ENCODE data around the gene GNAO1.

The GNAO1 gene

GRCh38 chr16:56265746-56266145, 74.5 kb downstream of the GNAO1 start:
- no peak for DNase-seq (ENCODE audit: low read depth, low spot score)

- no peak for DNase-seq (ENCODE audit: low read depth, low spot score)
Observed at GRCh38 chr16:56266641-56267607, 75.6 kb downstream of the GNAO1 start.

GRCh38 chr16:56267888-56268287, 76.6 kb downstream of the GNAO1 start:
- no peak for DNase-seq (ENCODE audit: low read depth, low spot score)

GRCh38 chr16:56268799-56269198, 77.5 kb downstream of the GNAO1 start:
- DNase-seq (ENCODE audit: low read depth, low spot score): no peak

GRCh38 chr16:56269281-56269680, 78.0 kb downstream of the GNAO1 start:
- no peak for DNase-seq (ENCODE audit: low read depth, low spot score)

GRCh38 chr16:56269811-56270684, 78.8 kb downstream of the GNAO1 start:
- DNase-seq (ENCODE audit: low read depth, low spot score): peak; percentile 82

GRCh38 chr16:56270828-56271227, 79.5 kb downstream of the GNAO1 start:
- no peak for DNase-seq (ENCODE audit: low read depth, low spot score)

- DNase-seq (ENCODE audit: low read depth, low spot score): no peak
Observed at GRCh38 chr16:56272583-56272894, 81.2 kb downstream of the GNAO1 start.

GRCh38 chr16:56273615-56274014, 82.3 kb downstream of the GNAO1 start:
- DNase-seq (ENCODE audit: low read depth, low spot score): no peak

- no peak for DNase-seq (ENCODE audit: low read depth, low spot score)
Observed at GRCh38 chr16:56274369-56274768, 83.1 kb downstream of the GNAO1 start.

- DNase-seq (ENCODE audit: low read depth, low spot score): no peak
Observed at GRCh38 chr16:56275076-56275475, 83.8 kb downstream of the GNAO1 start.

GRCh38 chr16:56275801-56276200, 84.5 kb downstream of the GNAO1 start:
- no peak for DNase-seq (ENCODE audit: low read depth, low spot score)

- peak; percentile 67 for DNase-seq (ENCODE audit: low read depth, low spot score)
Observed at GRCh38 chr16:56277075-56277474, 85.8 kb downstream of the GNAO1 start.

- DNase-seq (ENCODE audit: low read depth, low spot score): no peak
Observed at GRCh38 chr16:56278196-56278855, 87.0 kb downstream of the GNAO1 start.

- no peak for DNase-seq (ENCODE audit: low read depth, low spot score)
Observed at GRCh38 chr16:56279132-56279531, 87.8 kb downstream of the GNAO1 start.

GRCh38 chr16:56279914-56280313, 88.6 kb downstream of the GNAO1 start:
- no peak for DNase-seq (ENCODE audit: low read depth, low spot score)

GRCh38 chr16:56281249-56281805, 90.0 kb downstream of the GNAO1 start:
- peak; percentile 96 for DNase-seq (ENCODE audit: low read depth, low spot score)

GRCh38 chr16:56282451-56282850, 91.2 kb downstream of the GNAO1 start:
- DNase-seq (ENCODE audit: low read depth, low spot score): no peak

GRCh38 chr16:56284521-56284920, 93.2 kb downstream of the GNAO1 start:
- peak; percentile 61 for DNase-seq (ENCODE audit: low read depth, low spot score)

- DNase-seq (ENCODE audit: low read depth, low spot score): no peak
Observed at GRCh38 chr16:56286809-56287208, 95.5 kb downstream of the GNAO1 start.

GRCh38 chr16:56288019-56288418, 96.7 kb downstream of the GNAO1 start:
- DNase-seq (ENCODE audit: low read depth, low spot score): no peak

GRCh38 chr16:56289416-56289815, 98.1 kb downstream of the GNAO1 start:
- no peak for DNase-seq (ENCODE audit: low read depth, low spot score)
